IMR-90 (cell line): ENCODE data around the gene ZNF33B. TPM values are rescaled to one million over a fixed set of nuclear protein-coding genes. Genes with fewer than 3 reads are reported as not detected.

Source experiments
- ATAC-seq: fragments of 200-7000 bp; cut with Tn5 transposase; 2 replicates; pipeline ENCODE4 v1.9.1; 2020; ENCODE audit warnings: low read depth, mild to moderate bottlenecking, moderate library complexity
- BruUV-seq: library from RNA; stranded (reverse); fragments of 400-500 nt; replicated peaks from 2 replicates; lab custom pipeline; 2021; lab: Mats Ljungman, UMichigan
- CTCF ChIA-PET: fragments of 300-600 bp; formaldehyde crosslinking; extraction: SDS; loops from one replicate; lab custom pipeline; 2021; ENCODE audit warnings: antibody characterized with exemption; lab: Yijun Ruan, JAX
- POLR2A ChIA-PET: fragments of 300-600 bp; sonication (Branson Sonifier 250); formaldehyde crosslinking; loops from one replicate; lab custom pipeline; 2022; ENCODE audit warnings: antibody characterized with exemption; ENCODE audit not compliant: unreplicated experiment; lab: Charles Lee
- DNase-seq: peaks from one replicate; pipeline ENCODE4 v3.0.0; 2013
- H2AFZ ChIP-seq: replicated peaks from 2 replicates; pipeline ENCODE3; 2013; ENCODE audit warnings: low read length, mild to moderate bottlenecking; ENCODE audit not compliant: poor library complexity
- H2AK5ac ChIP-seq: 2 replicates; pipeline ENCODE4 v1.6.1; 2013; ENCODE audit warnings: low read depth, low read length, inconsistent platforms
- H2AK9ac ChIP-seq: replicated peaks from 2 replicates; pipeline ENCODE3; 2013; ENCODE audit warnings: mild to moderate bottlenecking, low read depth, low read length, moderate library complexity; ENCODE audit not compliant: poor library complexity
- H2BK120ac ChIP-seq: 2 replicates; pipeline ENCODE4 v1.6.1; 2013; ENCODE audit warnings: low read depth, low read length, inconsistent platforms
- H2BK15ac ChIP-seq: 3 replicates; pipeline ENCODE4 v1.6.1; 2013; ENCODE audit warnings: low read depth, low read length, inconsistent platforms
- H2BK20ac ChIP-seq: 2 replicates; pipeline ENCODE4 v1.6.1; 2013; ENCODE audit warnings: low read depth, mild to moderate bottlenecking, inconsistent platforms, low read length, moderate library complexity
- H2BK5ac ChIP-seq: 2 replicates; pipeline ENCODE4 v1.6.1; 2013; ENCODE audit warnings: mild to moderate bottlenecking, low read depth, low read length, inconsistent platforms; ENCODE audit not compliant: poor library complexity, severe bottlenecking
- H3K14ac ChIP-seq: replicated peaks from 2 replicates; pipeline ENCODE4 v1.6.1; 2013; ENCODE audit warnings: low read depth, low read length, inconsistent platforms
- H3K18ac ChIP-seq: 2 replicates; pipeline ENCODE4 v1.6.1; 2013; ENCODE audit warnings: low read depth, low read length, control low read depth
- H3K23ac ChIP-seq: 2 replicates; pipeline ENCODE4 v1.6.1; 2013; ENCODE audit warnings: low read depth, low read length, inconsistent platforms
- H3K27ac ChIP-seq: 2 replicates; pipeline ENCODE4 v1.5.1; 2013; ENCODE audit warnings: mild to moderate bottlenecking, control low read depth, low read length; ENCODE audit not compliant: insufficient read depth
- H3K27me3 ChIP-seq: 2 replicates; pipeline ENCODE4 v1.6.1; 2013; ENCODE audit warnings: low read length; ENCODE audit not compliant: control insufficient read depth, insufficient read depth
- H3K36me3 ChIP-seq: 2 replicates; pipeline ENCODE4 v1.6.1; 2013; ENCODE audit warnings: low read length, mixed read lengths; ENCODE audit not compliant: control insufficient read depth, insufficient read depth
- H3K4ac ChIP-seq: 2 replicates; pipeline ENCODE4 v1.6.1; 2013; ENCODE audit warnings: low read depth, low read length, inconsistent platforms
- H3K4me1 ChIP-seq: 2 replicates; pipeline ENCODE4 v1.6.1; 2013; ENCODE audit warnings: low read length, mixed read lengths; ENCODE audit not compliant: control insufficient read depth, insufficient read depth
- H3K4me2 ChIP-seq: 2 replicates; pipeline ENCODE4 v1.6.1; 2013; ENCODE audit warnings: low read depth, mild to moderate bottlenecking, control low read depth, low read length, moderate library complexity
- H3K4me3 ChIP-seq: 2 replicates; pipeline ENCODE4 v1.5.1; 2013; ENCODE audit warnings: low read depth, mild to moderate bottlenecking, control low read depth, low read length, moderate library complexity; ENCODE audit not compliant: insufficient read depth
- H3K56ac ChIP-seq: 2 replicates; pipeline ENCODE4 v1.6.1; 2013; ENCODE audit warnings: low read length, inconsistent platforms; ENCODE audit not compliant: insufficient read depth; ENCODE audit errors: extremely low read depth
- H3K79me1 ChIP-seq, 2 experiments: 2 replicates each; pipeline ENCODE4 v1.6.1; 2013; ENCODE audit warnings: low read length in 2 of 2, inconsistent platforms in 1 of 2, low read depth in 1 of 2
- H3K9ac ChIP-seq: 2 replicates; pipeline ENCODE4 v1.6.1; 2013; ENCODE audit warnings: low read depth, low read length, control low read depth
- H3K9me1 ChIP-seq: 2 replicates; pipeline ENCODE4 v1.6.1; 2013; ENCODE audit warnings: low read length, inconsistent platforms; ENCODE audit not compliant: insufficient read depth
- H3K9me3 ChIP-seq: 2 replicates; pipeline ENCODE4 v1.6.1; 2013; ENCODE audit warnings: low read length; ENCODE audit not compliant: control insufficient read depth, insufficient read depth
- H4K20me1 ChIP-seq: 2 replicates; pipeline ENCODE4 v1.6.1; 2013; ENCODE audit warnings: low read length, inconsistent platforms; ENCODE audit not compliant: insufficient read depth
- H4K5ac ChIP-seq: 2 replicates; pipeline ENCODE4 v1.6.1; 2013; ENCODE audit warnings: mild to moderate bottlenecking, low read depth, low read length, control low read depth
- H4K8ac ChIP-seq, 2 experiments: 2 replicates each; pipeline ENCODE4 v1.6.1; 2013; ENCODE audit warnings: low read depth in 2 of 2, low read length in 2 of 2, control low read depth in 1 of 2, inconsistent platforms in 1 of 2
- H4K91ac ChIP-seq: 2 replicates; pipeline ENCODE4 v1.6.1; 2013; ENCODE audit warnings: low read depth, low read length, inconsistent platforms; ENCODE audit not compliant: insufficient read depth
- CEBPB ChIP-seq: IDR thresholded peaks from 2 replicates; pipeline ENCODE4 v1.6.1; 2012; ENCODE audit warnings: low read depth, low read length, improper control_type of control experiment
- CHD1 ChIP-seq: IDR thresholded peaks from 2 replicates; pipeline ENCODE4 v1.6.1; 2012; ENCODE audit warnings: low read depth, low read length, improper control_type of control experiment
- RCOR1 ChIP-seq: IDR thresholded peaks from 2 replicates; pipeline ENCODE4 v1.6.1; 2012; ENCODE audit warnings: mild to moderate bottlenecking, low read length, improper control_type of control experiment; ENCODE audit not compliant: insufficient replicate concordance
- WGBS, 2 experiments: methylation state at CpG; one replicate each; pipeline versions ENCODE4 v1.1.5 to v1.1.7; 2013; ENCODE audit warnings: missing lambda C conversion rate in 2 of 2; ENCODE audit not compliant: insufficient read length in 1 of 2; ENCODE audit errors: extremely low coverage in 2 of 2; 5-methylcytosine and 5-hydroxymethylcytosine counted together
- dilution Hi-C: fragments of 300-500 bp; cut with HindIII; formaldehyde crosslinking; loops from one replicate; pipeline ENCODE4 v1.14.3; 2018; ENCODE audit warnings: low sequenced_read_pairs; ENCODE audit not compliant: unreplicated experiment
- in situ Hi-C: fragments of 300-500 bp; cut with MboI; formaldehyde crosslinking; loops from 3 replicates; pipeline ENCODE4 v1.14.3; 2019; ENCODE audit warnings: low sequenced_read_pairs, inconsistent platforms, mixed read lengths
- intact Hi-C: fragments of 100-400 bp; cut with micrococcal nuclease; formaldehyde crosslinking; loops from 2 replicates; pipeline ENCODE4 v1.10.0; 2022
- polyA plus RNA-seq, 3 experiments: library from polyadenylated mRNA; depleted of rRNA; stranded (reverse); fragments of >200 nt; gene quantifications; 2 replicates each; pipeline ENCODE4 v1.2.3, GENCODE V29; 2012; ENCODE audit warnings: low replicate concordance in 1 of 3
- total RNA-seq: library from RNA; depleted of rRNA; stranded (reverse); fragments of >200 nt; gene quantifications from 2 replicates; pipeline ENCODE4 v1.2.3, GENCODE V29; 2012
- TF ChIP-seq, protein P1 (sequence below): fragments of 150-350 bp; IDR thresholded peaks from 2 replicates; pipeline ENCODE4 v1.6.1; 2017; ENCODE audit warnings: mild to moderate bottlenecking, antibody characterized with exemption, low read length, low read depth
- TF ChIP-seq, protein P2 (sequence below): fragments of 150-350 bp; IDR thresholded peaks from 2 replicates; pipeline ENCODE4 v1.6.1; 2016; ENCODE audit warnings: low read depth, mild to moderate bottlenecking, low read length, moderate library complexity, borderline replicate concordance

Gene ZNF33B
- total and polyA plus RNA-seq, 2 of the 4 experiments (the other 2 are of a cell fraction) = 2.1 to 4.5 TPM

DNA sequence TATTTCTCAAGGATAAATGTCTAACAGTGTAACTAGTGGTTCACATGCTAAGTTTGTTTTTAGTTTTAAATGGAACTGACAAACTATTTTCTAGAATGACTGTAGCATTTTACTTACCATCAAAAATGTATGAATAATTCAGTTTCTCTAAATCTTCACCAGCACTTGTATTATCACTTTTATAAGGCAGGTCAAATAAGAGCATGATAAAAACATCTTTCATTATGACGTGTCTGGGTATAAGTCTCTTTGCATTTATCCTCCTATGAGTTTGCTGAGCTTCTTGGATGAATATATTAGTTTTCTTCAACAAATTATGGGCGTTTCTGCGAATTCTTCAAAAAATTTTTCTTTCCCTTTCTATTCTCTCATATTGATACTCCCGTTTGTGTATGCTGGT lies 19.9 kb downstream of the ZNF33B start:
- no peak overlapping the region for H2AFZ ChIP-seq
- H3K14ac ChIP-seq = no peak overlapping the region
- no peak overlapping the region for H3K4me2 ChIP-seq
- ChIA-PET POLR2A (no interaction called here), CTCF (no interaction called here)
- no peak overlapping the region for H3K18ac ChIP-seq
- no peak overlapping the region for H3K23ac ChIP-seq
- H3K9me1 ChIP-seq = no peaks in the 10 kb centered on the region
- TF ChIP-seq, protein P1, sequence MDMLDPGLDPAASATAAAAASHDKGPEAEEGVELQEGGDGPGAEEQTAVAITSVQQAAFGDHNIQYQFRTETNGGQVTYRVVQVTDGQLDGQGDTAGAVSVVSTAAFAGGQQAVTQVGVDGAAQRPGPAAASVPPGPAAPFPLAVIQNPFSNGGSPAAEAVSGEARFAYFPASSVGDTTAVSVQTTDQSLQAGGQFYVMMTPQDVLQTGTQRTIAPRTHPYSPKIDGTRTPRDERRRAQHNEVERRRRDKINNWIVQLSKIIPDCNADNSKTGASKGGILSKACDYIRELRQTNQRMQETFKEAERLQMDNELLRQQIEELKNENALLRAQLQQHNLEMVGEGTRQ = no peak
- TF ChIP-seq CHD1 (no peak), CEBPB (no peak), RCOR1 (no peak)
- TF ChIP-seq, protein P2, sequence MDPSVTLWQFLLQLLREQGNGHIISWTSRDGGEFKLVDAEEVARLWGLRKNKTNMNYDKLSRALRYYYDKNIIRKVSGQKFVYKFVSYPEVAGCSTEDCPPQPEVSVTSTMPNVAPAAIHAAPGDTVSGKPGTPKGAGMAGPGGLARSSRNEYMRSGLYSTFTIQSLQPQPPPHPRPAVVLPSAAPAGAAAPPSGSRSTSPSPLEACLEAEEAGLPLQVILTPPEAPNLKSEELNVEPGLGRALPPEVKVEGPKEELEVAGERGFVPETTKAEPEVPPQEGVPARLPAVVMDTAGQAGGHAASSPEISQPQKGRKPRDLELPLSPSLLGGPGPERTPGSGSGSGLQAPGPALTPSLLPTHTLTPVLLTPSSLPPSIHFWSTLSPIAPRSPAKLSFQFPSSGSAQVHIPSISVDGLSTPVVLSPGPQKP = no peak
- H2AK5ac ChIP-seq = no peak overlapping the region
- no peak overlapping the region for H2BK120ac ChIP-seq
- H4K91ac ChIP-seq = no peak overlapping the region
- no TSS peak for BruUV-seq
- WGBS, 2 experiments = no CpG with 5 or more reads among the region's 4 CpGs
- DNase-seq (no peak), ATAC-seq (no peak)
- dilution Hi-C loops = no loop called here
- H2AK9ac ChIP-seq = no peak overlapping the region
- peaks cover 3% of the 10 kb centered on the region; the same call in 1 of the 2 replicates for H3K36me3 ChIP-seq
- no peak overlapping the region for H2BK5ac ChIP-seq
- in situ Hi-C loops = no loop called here
- intact Hi-C loops = no loop called here
- no peak overlapping the region for H4K8ac ChIP-seq
- no peak overlapping the region for H2BK15ac ChIP-seq
- no peaks in the 10 kb centered on the region for H4K20me1 ChIP-seq
- H3K9ac ChIP-seq = no peak overlapping the region
- H3K9me3 ChIP-seq = no peaks in the 10 kb centered on the region
- no peak overlapping the region for H4K5ac ChIP-seq
- no peak overlapping the region for H3K4me3 ChIP-seq
- H3K4ac ChIP-seq = no peak overlapping the region
- H3K27ac ChIP-seq = no peak overlapping the region
- no peaks in the 10 kb centered on the region for H3K4me1 ChIP-seq
- H3K27me3 ChIP-seq = no peaks in the 10 kb centered on the region
- no peak overlapping the region for H3K56ac ChIP-seq
- H3K79me1 ChIP-seq = no peaks in the 10 kb centered on the region
- H2BK20ac ChIP-seq = no peak overlapping the region
